Renal cortex interstitium (tissue), 11 donors: Measurements from ENCODE around the gene ARID1A. TPM values are rescaled to one million over a fixed set of nuclear protein-coding genes. Genes with fewer than 3 reads are reported as not detected.

Experiments used
- DNase-seq, 11 donors: peaks; one replicate each; pipeline ENCODE4 v3.0.0-alpha.2; 2013; ENCODE audit warnings: low read depth in 9 of 11, low spot score in 4 of 11; ENCODE audit errors: extremely low read depth in 1 of 11
- polyA plus RNA-seq, 3 donors: library from polyadenylated mRNA; unstranded; fragments of 120-200 nt; gene quantifications; one replicate each; pipeline ENCODE4 v1.2.1, GENCODE V29; 2013; ENCODE audit not compliant: insufficient read length in 3 of 3

Gene ARID1A
- polyA plus RNA-seq, 3 donors = 95.4 to 107 (median 100) TPM

DNA sequence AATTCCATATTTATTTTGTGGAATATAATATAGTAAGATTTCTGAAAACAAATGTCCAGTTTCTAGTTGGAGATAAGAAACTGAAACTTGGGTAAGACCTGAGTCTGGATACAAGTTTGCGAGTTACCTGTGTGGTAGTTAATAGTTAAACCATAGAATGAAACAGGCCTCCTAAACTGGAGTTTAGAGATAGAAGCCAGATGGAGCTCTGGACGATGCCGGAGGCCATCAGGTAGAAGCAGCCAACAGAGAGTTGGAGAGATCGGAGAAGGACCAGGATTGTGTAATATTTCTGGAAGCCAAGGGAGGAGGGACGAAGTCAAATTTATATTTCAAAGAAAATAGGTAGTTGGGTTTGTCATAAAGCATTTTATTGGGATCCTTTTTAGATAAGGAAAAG lies 45.1 kb downstream of the ARID1A start:
- no peak for DNase-seq

DNA sequence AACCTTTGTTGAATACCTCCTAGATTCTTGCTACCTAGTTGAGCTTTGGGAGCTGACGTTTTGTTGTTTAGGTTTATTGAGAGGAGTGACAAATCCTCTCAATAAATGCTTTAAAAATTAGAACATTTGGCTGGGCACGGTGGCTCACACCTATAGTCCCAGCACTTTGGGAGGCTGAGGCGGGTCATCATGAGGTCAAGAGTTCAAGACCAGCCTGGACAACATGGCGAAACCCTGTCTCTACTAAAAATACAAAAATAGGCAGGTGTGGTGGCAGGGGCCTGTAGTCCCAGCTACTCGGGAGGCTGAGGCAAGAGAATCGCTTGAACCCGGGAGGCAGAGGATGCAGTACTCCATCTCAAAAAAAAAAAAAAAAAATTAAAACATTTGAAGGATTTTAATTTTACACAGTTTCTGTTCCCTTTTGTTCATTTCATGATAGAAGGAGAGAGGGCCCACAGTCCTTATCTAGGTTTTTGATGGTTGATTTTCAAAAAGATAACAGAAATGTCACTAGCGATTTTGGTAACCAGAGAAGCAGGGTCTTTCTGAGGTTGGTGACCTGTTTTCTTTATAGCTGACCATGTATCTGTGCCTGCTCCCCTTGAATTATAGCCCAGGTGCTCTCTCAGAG lies 47.7 kb downstream of the ARID1A start:
- DNase-seq = no peak

DNA sequence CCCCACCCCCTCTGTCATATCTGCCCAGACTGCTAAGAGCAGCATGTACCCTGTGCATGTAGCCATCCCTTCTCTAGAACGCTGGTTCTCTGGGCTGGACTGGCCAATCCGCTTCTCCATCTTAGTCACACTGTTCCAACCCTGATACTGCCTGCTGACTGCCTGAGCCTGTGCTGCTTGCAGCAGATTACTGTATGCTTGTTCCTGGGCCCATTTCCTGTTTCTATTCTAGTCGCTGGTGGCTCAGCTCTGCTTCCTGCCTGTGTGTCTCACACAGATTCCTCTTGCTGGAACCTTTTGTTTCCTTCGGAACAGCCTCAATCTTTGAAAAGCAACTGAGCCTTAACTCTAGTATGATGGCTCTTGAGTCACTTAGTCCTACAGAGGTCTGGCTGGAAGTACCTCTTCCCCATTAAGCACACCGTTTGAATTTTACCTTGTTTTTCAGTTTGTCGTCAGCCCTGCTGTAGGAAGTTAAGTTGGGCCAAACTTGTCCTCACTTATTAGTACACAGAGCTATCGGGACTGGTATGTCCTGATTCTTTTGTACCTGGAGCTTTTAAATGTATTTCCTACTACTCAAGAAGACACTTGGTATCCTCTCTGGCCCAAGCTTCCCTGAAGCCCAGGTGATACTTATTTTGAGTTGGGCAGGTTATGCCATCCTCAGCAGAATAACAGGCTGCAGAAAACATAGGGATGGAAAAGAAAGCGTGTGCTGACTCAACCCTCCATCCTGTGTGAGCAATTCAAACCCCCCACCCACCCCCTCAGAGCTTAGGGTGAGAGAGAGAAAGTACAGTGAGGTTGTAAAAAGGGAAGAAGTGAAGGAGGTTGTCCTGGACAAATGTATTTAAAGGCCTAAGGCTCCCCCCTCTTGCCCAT lies 48.5 kb downstream of the ARID1A start:
- DNase-seq = peak in 2 of 11 donors; percentile 24 to 30

DNA sequence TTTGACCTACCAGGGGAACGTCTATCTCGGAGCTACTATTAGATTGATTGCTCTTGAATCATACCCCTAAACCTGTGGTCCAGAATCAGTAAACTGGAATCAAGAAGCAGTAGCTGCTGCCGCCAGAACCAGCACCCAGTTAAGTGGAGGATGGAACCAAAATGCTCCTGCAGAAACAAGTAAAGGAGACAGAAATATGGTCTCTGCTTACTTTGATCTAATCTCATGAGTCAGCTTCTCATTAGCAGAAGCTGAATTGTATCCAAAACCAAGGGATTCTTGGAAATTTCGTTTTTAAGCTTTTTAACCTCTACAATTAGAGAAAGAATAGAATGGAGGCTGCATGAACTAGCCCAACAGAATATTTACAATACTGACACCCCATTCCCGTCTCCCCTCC lies 49.4 kb downstream of the ARID1A start:
- no peak for DNase-seq

DNA sequence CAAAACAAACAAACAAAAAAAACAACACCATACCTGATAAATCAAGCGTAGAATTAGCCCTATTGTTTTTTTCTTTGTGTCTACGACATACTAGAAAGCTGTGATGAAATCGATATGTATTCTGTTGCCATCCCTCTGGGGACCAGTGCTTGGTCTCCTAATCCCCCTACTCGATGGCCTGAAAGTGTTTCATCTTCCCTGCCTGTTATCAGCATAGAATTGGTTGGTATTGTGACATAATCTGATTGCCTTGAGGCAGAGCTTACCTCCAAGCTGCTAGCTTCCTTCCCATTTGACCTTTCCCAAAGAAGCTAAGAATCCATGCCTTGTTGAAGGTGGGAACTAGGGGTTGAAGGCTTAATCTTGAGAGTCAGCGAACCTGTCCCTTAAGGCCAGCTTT lies 51.2 kb downstream of the ARID1A start:
- DNase-seq = no peak

DNA sequence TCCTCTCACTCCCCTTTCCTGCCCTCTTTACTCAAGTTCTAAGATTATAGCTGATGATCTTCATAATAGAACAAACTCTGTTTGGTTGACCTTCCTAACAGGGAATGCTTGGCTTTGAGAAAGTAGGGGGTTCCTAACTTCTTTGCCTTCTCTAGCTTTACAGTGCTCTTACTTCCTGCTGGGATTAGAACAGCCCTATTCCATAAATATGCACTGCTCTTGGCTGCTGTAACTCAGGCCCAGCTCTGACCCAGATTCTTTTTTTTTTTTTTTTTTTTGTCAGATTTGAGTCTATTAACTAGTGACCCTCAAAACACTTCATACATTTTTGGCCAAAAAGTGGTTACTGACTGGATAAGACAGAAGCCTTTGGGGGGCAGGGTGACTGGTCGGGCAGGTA lies 52.5 kb downstream of the ARID1A start:
- DNase-seq = no peak

DNA sequence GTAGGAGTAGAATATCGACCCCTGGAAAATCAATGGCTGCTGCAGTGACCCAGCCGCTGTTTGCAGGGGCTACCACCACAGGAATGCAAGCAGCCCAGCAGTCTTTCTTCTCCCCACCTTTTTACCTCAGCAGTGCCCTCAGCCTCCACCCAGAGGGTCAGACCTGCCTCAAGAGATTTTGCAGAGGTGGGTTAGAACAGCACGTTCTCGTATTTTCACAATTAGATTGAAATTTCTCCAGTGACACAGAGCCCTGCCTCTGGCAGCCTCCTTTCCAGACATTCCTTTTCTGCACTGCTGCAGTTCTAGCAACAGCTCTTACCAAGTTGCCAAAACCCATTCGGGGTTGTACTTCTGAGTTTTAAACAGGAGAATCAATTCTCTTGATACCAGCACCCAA lies 53.6 kb downstream of the ARID1A start:
- no peak for DNase-seq

DNA sequence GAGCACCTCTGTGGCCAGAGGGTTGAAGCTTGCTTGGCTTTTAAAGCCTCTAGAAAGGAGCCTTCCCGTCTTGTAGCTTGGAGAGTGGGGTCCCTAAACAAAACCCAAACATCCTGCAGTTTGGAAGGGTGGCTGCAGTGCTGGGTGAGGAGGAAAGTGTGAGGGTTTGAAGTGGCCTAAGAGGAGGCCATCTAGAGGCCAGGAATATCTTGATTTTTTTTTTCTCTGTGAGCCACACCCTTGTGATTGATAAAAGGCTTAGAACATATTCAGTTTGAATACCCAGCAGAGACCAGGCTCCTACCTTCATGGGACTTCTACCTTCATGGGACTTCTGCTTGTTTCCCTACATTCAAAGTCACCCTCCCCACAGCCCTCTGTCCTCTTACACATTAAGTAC lies 54.6 kb downstream of the ARID1A start:
- DNase-seq = no peak

DNA sequence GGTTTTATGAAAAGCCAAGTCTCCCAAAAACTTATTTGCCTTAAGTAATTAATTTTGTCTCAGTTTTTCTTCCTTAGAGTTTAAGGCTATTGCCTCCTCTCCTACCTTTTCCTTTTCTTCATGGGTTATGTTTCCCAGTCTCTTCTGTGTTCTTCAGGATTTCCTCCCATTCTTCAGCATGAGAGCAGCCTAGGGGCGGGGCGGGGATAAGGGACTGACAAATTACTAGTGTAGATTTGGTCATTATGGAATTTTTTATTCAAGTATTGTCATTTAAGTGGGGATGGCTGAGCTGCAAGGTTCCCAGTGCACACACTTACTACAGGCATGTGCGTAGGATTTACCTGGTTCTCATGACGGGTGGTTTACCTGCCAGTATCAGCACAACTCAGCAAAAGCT lies 56.7 kb downstream of the ARID1A start:
- DNase-seq = no peak

DNA sequence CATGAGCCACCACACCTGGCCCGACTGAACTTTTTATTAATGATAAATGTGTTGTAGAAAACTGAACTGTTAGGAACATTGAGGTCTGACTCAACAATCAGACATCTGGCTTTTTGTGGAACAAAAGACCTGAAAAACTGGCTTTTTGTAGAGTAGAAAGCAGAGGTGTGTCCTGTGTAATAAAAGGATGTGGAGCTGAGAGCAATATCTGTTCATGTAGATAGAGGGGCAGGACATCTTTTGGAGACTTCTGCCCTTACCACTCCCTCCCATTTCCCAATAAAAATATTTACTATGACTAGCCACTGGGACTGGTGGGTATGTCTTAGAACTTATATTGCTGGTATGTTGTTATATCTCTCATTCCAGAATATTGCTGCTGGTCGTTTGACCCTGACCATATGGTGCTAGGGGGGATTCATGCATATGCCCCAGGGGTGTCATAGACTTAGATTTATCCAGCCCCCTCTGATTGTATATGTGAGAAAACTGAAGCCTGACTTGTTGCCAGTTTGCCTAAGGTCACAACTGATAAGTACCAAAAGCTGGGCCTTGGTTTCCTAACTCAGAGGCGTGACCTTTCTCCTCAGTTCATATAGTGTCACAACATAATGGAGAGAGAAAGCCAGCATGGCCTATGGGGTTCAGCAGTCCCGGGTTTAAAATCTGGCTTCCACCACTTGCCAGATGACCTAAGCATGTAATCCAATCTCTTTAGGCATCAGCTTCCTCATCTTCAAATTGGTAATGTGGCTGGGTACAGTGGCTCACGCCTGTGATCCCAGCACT lies 58.5 kb downstream of the ARID1A start:
- no peak for DNase-seq

DNA sequence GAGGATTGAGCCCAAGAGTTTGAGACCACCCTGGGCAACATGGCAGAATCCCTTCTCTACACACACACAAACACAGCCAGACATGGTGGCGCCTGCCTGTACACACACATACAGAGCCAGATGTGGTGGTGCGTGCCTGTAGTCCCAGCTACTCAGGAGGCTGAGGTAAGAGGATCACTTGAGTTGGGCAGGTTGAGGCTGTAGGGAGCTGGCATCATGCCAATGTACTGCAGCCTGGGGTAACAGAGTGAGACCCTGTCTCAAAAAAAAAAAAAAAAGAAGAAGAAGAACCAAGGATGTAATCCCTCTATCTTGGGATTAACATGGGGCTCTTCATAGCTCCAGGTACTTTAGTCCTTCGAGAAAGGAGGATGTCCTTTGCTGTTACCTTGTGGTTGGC lies 62.5 kb downstream of the ARID1A start:
- DNase-seq = no peak

DNA sequence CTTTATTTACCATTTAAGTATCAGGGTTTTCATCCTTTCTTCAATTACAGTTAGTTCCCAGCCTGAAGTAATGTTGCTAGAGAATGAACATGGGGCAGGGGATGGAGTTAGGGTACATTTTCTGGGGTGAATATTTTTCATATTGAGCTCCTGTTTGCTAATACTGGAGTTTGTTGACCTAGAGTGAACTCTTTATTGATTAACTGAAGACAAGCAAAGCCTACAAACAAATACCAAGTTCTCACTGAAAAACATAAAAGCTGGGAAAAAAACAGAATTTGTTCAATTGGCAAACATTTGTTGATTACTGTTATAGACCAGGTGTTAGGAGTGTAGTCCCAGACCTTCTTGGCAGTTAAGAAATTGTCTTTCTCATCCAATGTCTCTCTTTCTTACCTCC lies 63.7 kb downstream of the ARID1A start:
- no peak for DNase-seq

DNA sequence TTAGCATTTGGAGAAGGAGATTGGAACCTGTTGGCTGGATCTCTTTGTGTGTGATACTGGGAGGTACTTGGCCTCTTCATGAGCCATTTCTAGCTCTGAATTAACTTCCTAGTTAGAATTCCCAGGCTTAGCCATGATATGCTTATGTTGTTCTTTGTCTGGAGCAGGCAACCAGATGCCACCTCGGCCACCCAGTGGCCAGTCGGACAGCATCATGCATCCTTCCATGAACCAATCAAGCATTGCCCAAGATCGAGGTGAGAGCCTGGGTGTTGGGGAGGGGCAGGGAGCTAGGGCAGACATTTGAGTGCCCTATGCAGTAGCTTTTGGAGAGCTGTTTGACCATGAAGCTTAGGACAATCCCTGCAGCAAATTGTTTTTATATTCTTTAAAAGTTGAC lies 65.4 kb downstream of the ARID1A start:
- DNase-seq = no peak

DNA sequence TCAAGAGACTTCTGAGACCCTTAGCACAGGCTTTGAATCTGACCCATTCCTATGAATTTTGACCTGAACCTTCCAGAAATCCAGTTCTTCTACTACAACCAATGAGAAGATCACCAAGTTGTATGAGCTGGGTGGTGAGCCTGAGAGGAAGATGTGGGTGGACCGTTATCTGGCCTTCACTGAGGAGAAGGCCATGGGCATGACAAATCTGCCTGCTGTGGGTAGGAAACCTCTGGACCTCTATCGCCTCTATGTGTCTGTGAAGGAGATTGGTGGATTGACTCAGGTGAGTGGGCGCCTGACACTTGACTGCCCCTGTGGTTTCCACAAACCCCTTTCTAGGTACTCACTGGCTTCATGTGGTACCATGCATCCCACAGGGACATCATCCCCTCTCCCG lies 71.9 kb downstream of the ARID1A start:
- DNase-seq = no peak

DNA sequence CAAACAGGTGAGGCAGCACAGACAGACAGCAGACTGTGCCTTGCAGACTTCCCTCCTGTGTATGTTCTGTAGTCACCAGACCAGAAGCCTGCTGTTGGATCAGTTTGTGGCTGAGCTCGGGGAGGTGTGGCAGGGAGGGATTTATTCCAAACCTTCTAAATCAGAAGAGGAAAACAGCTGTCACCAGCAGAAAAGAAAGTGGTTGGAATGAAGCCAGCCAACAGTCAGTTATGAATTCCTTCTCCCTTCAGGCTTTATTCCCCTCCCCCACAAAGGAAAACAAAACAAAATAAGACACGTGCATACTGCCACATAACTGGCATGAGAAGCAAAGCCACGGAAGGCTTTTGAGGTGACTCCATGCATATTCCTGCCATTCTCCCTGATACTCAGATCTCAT lies 72.9 kb downstream of the ARID1A start:
- peak in 2 of 11 donors; percentile 44 to 83 for DNase-seq

DNA sequence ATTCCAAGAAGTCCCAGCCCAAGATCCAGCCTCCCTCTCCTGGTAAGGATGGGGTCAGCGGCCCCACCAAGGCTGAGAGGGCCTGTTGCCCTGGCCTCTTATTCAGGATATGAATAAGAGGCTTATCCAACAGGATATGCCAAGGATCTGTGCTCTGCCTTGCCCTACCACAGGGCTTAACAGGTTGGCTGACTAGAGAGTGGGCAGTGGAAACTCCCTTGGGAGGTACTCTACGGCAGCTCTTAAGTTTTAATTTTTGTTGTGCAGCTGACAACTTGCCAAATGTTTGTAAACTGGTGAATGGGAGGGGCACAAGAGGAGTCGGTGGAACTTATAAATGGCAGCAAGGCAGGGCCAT lies 75.4 kb downstream of the ARID1A start:
- no peak for DNase-seq

DNA sequence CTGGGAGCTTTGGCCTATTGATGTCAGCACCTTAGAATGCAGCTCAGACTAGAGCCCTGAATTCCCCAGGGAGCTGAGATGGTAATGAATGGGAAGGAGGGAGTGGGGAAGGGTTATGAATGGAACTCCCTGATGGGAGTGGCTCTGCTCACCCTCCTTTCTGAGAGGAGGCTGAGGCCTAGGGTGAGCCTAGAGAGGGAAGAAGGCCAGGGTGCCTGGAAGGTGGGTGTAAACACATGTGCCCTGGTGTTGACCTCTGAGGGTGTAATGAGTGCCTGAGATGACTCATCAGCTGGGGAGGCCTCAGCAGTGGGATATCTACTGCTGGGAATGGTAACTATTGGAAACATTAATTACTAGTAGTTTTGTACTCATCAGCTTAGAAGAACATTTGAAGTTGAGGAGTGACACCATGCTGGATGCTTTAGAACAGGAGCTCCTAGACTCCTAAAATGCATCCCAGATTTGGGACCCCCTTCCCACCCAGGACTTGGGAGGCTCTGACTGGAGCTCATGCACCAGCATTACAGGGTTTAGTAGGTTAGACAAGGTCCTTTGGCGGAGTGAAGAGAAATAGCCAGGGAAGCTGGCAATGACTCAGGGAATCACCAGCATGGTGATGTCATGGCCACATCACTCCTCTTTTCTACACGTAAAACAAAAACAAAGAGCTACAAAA lies 76.0 kb downstream of the ARID1A start:
- no peak for DNase-seq

DNA sequence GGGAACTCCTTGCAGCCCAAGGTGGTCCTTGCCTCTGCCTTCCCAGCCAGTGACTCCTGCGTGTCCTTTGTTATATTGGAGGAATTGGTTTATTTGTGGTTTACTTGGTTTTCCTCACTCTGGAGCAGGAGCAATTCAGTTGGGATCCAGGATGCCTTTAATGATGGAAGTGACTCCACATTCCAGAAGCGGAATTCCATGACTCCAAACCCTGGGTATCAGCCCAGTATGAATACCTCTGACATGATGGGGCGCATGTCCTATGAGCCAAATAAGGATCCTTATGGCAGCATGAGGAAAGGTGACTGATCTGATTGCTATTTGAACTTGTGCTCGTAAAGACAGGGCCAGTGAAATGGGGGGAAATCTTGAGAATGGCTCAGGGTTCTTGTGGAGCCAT lies 76.9 kb downstream of the ARID1A start:
- no peak for DNase-seq

DNA sequence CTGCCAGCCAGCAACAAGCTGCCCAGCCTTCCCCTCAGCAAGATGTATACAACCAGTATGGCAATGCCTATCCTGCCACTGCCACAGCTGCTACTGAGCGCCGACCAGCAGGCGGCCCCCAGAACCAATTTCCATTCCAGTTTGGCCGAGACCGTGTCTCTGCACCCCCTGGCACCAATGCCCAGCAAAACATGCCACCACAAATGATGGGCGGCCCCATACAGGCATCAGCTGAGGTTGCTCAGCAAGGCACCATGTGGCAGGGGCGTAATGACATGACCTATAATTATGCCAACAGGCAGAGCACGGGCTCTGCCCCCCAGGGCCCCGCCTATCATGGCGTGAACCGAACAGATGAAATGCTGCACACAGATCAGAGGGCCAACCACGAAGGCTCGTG lies 78.6 kb downstream of the ARID1A start:
- DNase-seq = no peak

DNA sequence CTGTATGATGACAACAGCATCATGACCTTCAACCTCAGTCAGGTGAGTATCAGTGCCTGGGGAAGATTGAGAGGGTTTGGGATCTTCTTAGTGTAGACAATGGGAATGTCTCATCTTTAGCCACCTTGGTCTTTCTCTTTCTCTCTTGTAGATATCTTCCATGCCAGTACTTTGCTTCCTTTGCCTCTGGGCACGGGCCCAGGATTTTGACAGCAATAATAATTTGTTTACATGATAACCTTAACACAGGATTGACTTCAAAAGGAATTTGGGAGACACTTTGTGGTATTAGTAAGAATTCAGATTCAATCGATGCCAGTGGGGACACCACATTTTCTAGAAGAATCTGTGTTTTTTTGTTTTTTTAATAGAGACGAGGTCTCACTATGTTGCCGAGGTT lies 79.9 kb downstream of the ARID1A start:
- no peak for DNase-seq
